Tibial artery (tissue), 4 donors: Measurements from ENCODE around the gene ELFN2.

Source experiments
- DNase-seq, 2 donors: peaks; one replicate each; pipeline ENCODE4 v3.0.0-alpha.2; 2019
- H3K27ac ChIP-seq, 2 donors: fragments of 200-600 bp; sonication (generic) in 1 of 2; 1 replicate in 1 of 2; 2 replicates in 1 of 2; pipeline ENCODE4 v1.5.1; 2018 to 2019; ENCODE audit warnings: mild to moderate bottlenecking in 1 of 2
- H3K27me3 ChIP-seq, 2 donors: fragments of 200-600 bp; sonication (generic) in 1 of 2; one replicate each; pipeline versions ENCODE4 v1.5.1 to v1.6.0; 2016 to 2019
- H3K36me3 ChIP-seq, 3 donors: fragments of 200-600 bp; sonication (generic) in 2 of 3; one replicate each; pipeline ENCODE4 v1.5.1; 2016 to 2019; ENCODE audit warnings: mild to moderate bottlenecking in 2 of 3
- H3K4me1 ChIP-seq, 4 donors: fragments of 200-600 bp; sonication (generic) in 2 of 4; 1 replicate in 3 of 4; 2 replicates in 1 of 4; pipeline ENCODE4 v1.5.1; 2016 to 2019
- H3K4me3 ChIP-seq, 2 donors: fragments of 200-600 bp; sonication (generic) in 1 of 2; 1 replicate in 1 of 2; 2 replicates in 1 of 2; pipeline ENCODE4 v1.5.1; 2018 to 2019; ENCODE audit warnings: mild to moderate bottlenecking in 2 of 2
- H3K9me3 ChIP-seq, 3 donors: fragments of 200-600 bp; sonication (generic) in 1 of 3; one replicate each; pipeline ENCODE4 v1.5.1; 2016 to 2019
- CTCF ChIP-seq, 2 experiments: fragments of 200-600 bp in 1 of 2; fragments of 450-650 bp in 1 of 2; IDR thresholded peaks; one replicate each; pipeline ENCODE4 v1.5.1; 2017 to 2019; ENCODE audit warnings: antibody characterized with exemption in 2 of 2, mild to moderate bottlenecking in 1 of 2, moderate library complexity in 1 of 2
- intact Hi-C: fragments of 100-400 bp; cut with DNase I; formaldehyde crosslinking; loops from one replicate; pipeline ENCODE4 v1.15.0; 2023; ENCODE audit warnings: low total_unique reads

Gene ELFN2

GRCh38 chr22:37340331-37341262 lies 86.7 kb downstream of the ELFN2 start:
- no peaks in the 10 kb centered on the region for H3K9me3 ChIP-seq
- peaks cover 0 to 92% of the 10 kb centered on the region in 2 donors for H3K27me3 ChIP-seq
- DNase-seq, result no peak
- no peaks in the 10 kb centered on the region for H3K4me1 ChIP-seq
- no peak for TF ChIP-seq CTCF (IDR thresholded peaks at IDR 0.05)
- H3K4me3 ChIP-seq, result no peak overlapping the region
- intact Hi-C loops, result no loop called here
- no peaks in the 10 kb centered on the region for H3K36me3 ChIP-seq
- no peak overlapping the region for H3K27ac ChIP-seq

- Histone ChIP-seq H3K27ac (no peak overlapping the region), H3K9me3 (no peaks in the 10 kb centered on the region), H3K4me1 (peaks cover 0 to 11% (median 0%) of the 10 kb centered on the region in 4 donors), H3K4me3 (no peak overlapping the region), H3K27me3 (peaks cover 0 to 94% of the 10 kb centered on the region in 2 donors), H3K36me3 (no peaks in the 10 kb centered on the region)
- intact Hi-C loops, result no loop called here
- no peak for TF ChIP-seq CTCF (IDR thresholded peaks at IDR 0.05)
- no peak for DNase-seq
Measured at GRCh38 chr22:37338539-37339246, 88.6 kb downstream of the ELFN2 start.

- intact Hi-C loops, result no loop called here
- TF ChIP-seq CTCF (IDR thresholded peaks at IDR 0.05), result no peak
- Histone ChIP-seq H3K4me3 (no peak overlapping the region), H3K27ac (no peak overlapping the region), H3K27me3 (peaks cover 0 to 94% of the 10 kb centered on the region in 2 donors), H3K4me1 (peaks cover 0 to 11% (median 0%) of the 10 kb centered on the region in 4 donors), H3K36me3 (no peaks in the 10 kb centered on the region), H3K9me3 (no peaks in the 10 kb centered on the region)
- no peak for DNase-seq
Measured at GRCh38 chr22:37337204-37337943, 89.9 kb downstream of the ELFN2 start.

- Histone ChIP-seq H3K9me3 (no peaks in the 10 kb centered on the region), H3K4me3 (no peak overlapping the region), H3K4me1 (peaks cover 0 to 11% (median 0%) of the 10 kb centered on the region in 4 donors), H3K27ac (no peak overlapping the region), H3K27me3 (peaks cover 0 to 94% of the 10 kb centered on the region in 2 donors), H3K36me3 (no peaks in the 10 kb centered on the region)
- DNase-seq, result no peak
- TF ChIP-seq CTCF (IDR thresholded peaks at IDR 0.05), result no peak
- intact Hi-C loops, result no loop called here
Measured at GRCh38 chr22:37336579-37336978, 90.7 kb downstream of the ELFN2 start.

- no peak overlapping the region for H3K4me3 ChIP-seq
- no peak overlapping the region for H3K27ac ChIP-seq
- H3K27me3 ChIP-seq, result peaks cover 0 to 95% of the 10 kb centered on the region in 2 donors
- H3K4me1 ChIP-seq, result peaks cover 0 to 11% (median 0%) of the 10 kb centered on the region in 4 donors
- no peak for DNase-seq
- H3K9me3 ChIP-seq, result no peaks in the 10 kb centered on the region
- TF ChIP-seq CTCF (IDR thresholded peaks at IDR 0.05), result no peak
- intact Hi-C loops, result no loop called here
- no peaks in the 10 kb centered on the region for H3K36me3 ChIP-seq
Measured at GRCh38 chr22:37335806-37336199, 91.5 kb downstream of the ELFN2 start.
